Measurements from ENCODE around the gene SLC1A2. TPM values are rescaled to one million over a fixed set of nuclear protein-coding genes. Genes with fewer than 3 reads are reported as not detected.

The SLC1A2 gene
- total RNA-seq, 2 experiments from 2014 or later: not detected

DNA sequence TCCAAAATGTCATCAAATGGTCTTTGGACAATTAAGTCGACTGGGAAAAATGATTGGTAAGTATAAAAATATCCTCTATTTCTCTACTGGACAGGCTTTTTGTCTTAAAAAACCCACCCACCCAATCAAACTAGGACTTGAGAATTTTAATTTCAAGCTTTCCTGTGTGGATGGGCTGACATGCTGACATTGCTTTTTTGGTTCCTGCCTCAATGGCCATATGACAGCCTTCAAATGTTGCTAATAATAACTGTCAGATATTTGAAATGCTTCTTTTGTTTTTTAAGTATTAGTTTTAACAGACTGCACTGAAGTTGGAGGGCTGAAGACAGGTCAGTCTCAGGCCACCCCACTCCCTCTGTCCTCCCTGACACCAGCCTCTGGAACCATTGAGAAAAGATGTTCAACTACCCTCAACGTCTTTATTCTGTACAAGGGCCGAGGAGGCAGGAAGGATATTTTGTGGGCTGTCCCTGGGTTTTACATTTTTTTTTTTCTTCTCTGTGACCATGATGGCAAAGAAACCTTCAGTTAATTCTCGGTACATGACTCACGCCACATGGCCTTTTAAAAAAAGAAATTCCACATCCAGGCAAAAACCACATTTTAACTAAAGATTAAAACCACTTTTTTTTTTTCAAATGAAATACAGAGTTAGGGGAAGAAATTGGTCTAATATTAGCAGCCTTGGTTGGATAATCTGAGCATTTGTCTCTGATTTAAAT lies 130.4 kb downstream of the SLC1A2 start:
- ATAC-seq (peak; percentile 74), DNase-seq (peak; percentile 54)
- Mint-ChIP-seq H3K27me3 (no peaks in the 10 kb centered on the region), H3K9me3 (no peaks in the 10 kb centered on the region), H3K4me3 (no peak overlapping the region), H3K27ac (peak overlapping the region; percentile 62), H3K36me3 (ENCODE audit: low read depth) (peaks cover 3% of the 10 kb centered on the region), H3K4me1 (ENCODE audit: low read depth) (peaks cover 46% of the 10 kb centered on the region)
- CTCF ChIA-PET: interaction anchor here (1.4 kb wide), 1 partner anchor 16 kb away, joined by 5 read pairs; no protein-coding TSS in a partner anchor
- POLR2A ChIA-PET: no interaction called here
- TF ChIP-seq, protein P1, sequence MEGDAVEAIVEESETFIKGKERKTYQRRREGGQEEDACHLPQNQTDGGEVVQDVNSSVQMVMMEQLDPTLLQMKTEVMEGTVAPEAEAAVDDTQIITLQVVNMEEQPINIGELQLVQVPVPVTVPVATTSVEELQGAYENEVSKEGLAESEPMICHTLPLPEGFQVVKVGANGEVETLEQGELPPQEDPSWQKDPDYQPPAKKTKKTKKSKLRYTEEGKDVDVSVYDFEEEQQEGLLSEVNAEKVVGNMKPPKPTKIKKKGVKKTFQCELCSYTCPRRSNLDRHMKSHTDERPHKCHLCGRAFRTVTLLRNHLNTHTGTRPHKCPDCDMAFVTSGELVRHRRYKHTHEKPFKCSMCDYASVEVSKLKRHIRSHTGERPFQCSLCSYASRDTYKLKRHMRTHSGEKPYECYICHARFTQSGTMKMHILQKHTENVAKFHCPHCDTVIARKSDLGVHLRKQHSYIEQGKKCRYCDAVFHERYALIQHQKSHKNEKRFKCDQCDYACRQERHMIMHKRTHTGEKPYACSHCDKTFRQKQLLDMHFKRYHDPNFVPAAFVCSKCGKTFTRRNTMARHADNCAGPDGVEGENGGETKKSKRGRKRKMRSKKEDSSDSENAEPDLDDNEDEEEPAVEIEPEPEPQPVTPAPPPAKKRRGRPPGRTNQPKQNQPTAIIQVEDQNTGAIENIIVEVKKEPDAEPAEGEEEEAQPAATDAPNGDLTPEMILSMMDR (IDR thresholded peaks at IDR 0.05): no peak
- intact Hi-C loops (cut with micrococcal nuclease): no loop called here

DNA sequence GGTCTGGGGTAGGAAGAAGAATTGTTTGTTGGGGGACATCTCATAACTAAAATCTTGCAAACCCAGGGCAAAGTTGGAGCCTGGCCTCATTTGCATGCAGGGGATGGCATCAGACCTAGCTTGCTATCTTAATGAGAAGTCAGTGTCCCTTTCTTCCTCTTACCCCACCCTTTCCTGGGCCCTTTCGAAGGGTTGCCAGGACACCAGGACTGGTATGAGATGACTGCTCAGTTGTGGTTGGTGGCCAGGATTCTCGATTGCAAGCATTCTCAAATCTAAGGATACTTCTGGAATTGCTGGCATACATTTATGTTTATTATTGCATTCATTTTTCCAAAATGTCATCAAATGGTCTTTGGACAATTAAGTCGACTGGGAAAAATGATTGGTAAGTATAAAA lies 131.0 kb downstream of the SLC1A2 start:
- no peak for ATAC-seq
- intact Hi-C loops (cut with micrococcal nuclease): no loop called here

DNA sequence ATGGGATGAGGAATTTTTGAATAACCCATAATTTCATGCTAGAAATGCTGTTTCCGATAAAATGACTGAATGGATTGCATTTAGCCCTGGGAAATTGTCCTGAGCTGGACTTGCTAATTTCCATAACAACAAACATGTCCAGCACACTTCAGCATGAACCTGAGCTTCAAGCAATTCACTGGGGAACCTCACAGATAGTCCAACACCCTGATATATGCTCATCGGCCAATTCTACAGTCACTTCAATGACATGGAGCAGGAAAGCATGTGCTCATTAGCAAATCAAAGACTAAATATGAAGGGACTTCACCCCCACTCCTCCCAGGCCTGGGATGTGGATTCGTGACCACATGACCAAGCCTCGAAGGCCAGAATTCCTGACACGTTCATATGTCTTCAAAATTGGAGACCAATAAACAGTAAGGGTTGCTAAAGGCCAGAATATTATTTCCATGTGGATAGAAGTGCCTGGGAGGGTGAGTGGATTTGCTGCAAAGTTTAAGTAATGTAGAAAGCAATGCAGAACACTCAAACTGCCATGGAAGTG lies 131.9 kb downstream of the SLC1A2 start:
- H3K9me3 Mint-ChIP-seq: no peaks in the 10 kb centered on the region
- TF ChIP-seq, protein P1 (IDR thresholded peaks at IDR 0.05): no peak
- ChIA-PET CTCF (no interaction called here), POLR2A (interaction anchor here (1.0 kb wide), 1 partner anchor 17 kb away, joined by 3 read pairs; no protein-coding TSS in a partner anchor)
- DNase-seq: no peak
- no peak for ATAC-seq
- H3K36me3 Mint-ChIP-seq (ENCODE audit: low read depth): peaks cover 3% of the 10 kb centered on the region
- H3K27ac Mint-ChIP-seq: no peak overlapping the region
- intact Hi-C loops (cut with micrococcal nuclease): no loop called here
- H3K4me3 Mint-ChIP-seq: no peak overlapping the region
- H3K27me3 Mint-ChIP-seq: no peaks in the 10 kb centered on the region
- peaks cover 42% of the 10 kb centered on the region for H3K4me1 Mint-ChIP-seq (ENCODE audit: low read depth)

More for the DNA sequence above, 131.0 kb downstream of the SLC1A2 start:
- Mint-ChIP-seq H3K27ac (no peak overlapping the region), H3K27me3 (no peaks in the 10 kb centered on the region), H3K36me3 (ENCODE audit: low read depth) (peaks cover 3% of the 10 kb centered on the region), H3K9me3 (no peaks in the 10 kb centered on the region), H3K4me1 (ENCODE audit: low read depth) (peaks cover 43% of the 10 kb centered on the region), H3K4me3 (no peak overlapping the region)
- POLR2A ChIA-PET: no interaction called here
- no peak for DNase-seq
- CTCF ChIA-PET: no interaction called here
- TF ChIP-seq, protein P1 (IDR thresholded peaks at IDR 0.05): no peak

DNA sequence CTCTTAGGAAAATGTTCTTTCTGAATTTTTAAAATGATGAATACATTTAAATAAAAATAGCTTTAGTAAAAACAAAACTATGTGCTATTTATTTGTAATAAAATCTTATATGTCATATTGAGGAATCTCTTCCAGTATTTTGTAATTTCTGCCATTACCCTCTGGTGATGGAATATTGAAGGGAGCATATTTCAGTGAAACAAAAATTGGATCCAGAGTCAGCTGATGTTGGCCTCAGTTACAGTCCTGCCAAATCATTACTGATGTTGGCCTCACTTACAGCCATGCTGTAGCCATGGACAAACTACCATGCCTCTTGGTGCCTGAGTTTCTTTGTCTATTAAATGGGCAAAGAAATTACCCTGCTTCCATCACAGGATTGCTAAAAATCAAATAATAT lies 133.2 kb downstream of the SLC1A2 start:
- Mint-ChIP-seq H3K27ac (no peak overlapping the region), H3K27me3 (no peaks in the 10 kb centered on the region), H3K36me3 (ENCODE audit: low read depth) (peaks cover 3% of the 10 kb centered on the region), H3K4me1 (ENCODE audit: low read depth) (peaks cover 38% of the 10 kb centered on the region), H3K4me3 (no peak overlapping the region), H3K9me3 (no peaks in the 10 kb centered on the region)
- ChIA-PET CTCF (interaction anchor here (0.6 kb wide), 1 partner anchor 28 kb away, joined by 3 read pairs; no protein-coding TSS in a partner anchor), POLR2A (interaction anchor here (1.0 kb wide), 1 partner anchor 13 kb away, joined by 3 read pairs; no protein-coding TSS in a partner anchor)
- DNase-seq (no peak), ATAC-seq (no peak)
- intact Hi-C loops (cut with micrococcal nuclease): no loop called here
- TF ChIP-seq, protein P1 (IDR thresholded peaks at IDR 0.05): no peak

DNA sequence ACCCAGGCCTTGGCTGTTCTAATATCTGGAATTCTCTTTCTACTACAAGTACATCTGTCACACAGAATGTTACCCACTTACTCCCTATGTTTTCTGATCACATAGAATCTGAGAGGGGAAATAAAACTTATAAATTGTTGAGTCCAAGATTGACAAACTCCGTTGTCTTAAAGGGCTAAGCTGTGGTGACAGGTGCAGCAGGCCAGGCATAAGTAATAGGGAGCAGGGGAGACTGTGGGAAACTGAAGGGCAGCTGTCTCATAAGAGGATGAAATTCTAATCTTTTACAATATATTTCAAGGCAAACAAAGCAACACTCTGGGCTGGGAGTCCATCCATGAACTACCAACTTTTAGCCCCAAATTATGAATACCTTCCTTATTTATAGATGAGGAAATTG lies 133.9 kb downstream of the SLC1A2 start:
- no peak for DNase-seq

More for the DNA sequence above, 133.9 kb downstream of the SLC1A2 start:
- H3K4me1 Mint-ChIP-seq (ENCODE audit: low read depth): peaks cover 33% of the 10 kb centered on the region
- ChIA-PET CTCF (interaction anchor here (0.6 kb wide), 1 partner anchor 27 kb away, joined by 3 read pairs; no protein-coding TSS in a partner anchor), POLR2A (interaction anchor here (1.0 kb wide), 1 partner anchor 14 kb away, joined by 3 read pairs; no protein-coding TSS in a partner anchor)
- H3K27me3 Mint-ChIP-seq: no peaks in the 10 kb centered on the region
- no peaks in the 10 kb centered on the region for H3K9me3 Mint-ChIP-seq
- intact Hi-C loops (cut with micrococcal nuclease): no loop called here
- H3K4me3 Mint-ChIP-seq: no peak overlapping the region
- ATAC-seq: no peak
- H3K27ac Mint-ChIP-seq: no peak overlapping the region
- H3K36me3 Mint-ChIP-seq (ENCODE audit: low read depth): peaks cover 3% of the 10 kb centered on the region
- TF ChIP-seq, protein P1 (IDR thresholded peaks at IDR 0.05): no peak
